ENCODE data around the gene ADCY1.

The ADCY1 gene

GRCh38 chr7:45578022-45578421 is 3.9 kb downstream of the ADCY1 start:
- Histone ChIP-seq H3K9me3 (ENCODE audit: insufficient read depth, low read length) (no peaks in the 10 kb centered on the region), H3K36me3 (ENCODE audit: insufficient read depth, insufficient read length, low read length) (no peaks in the 10 kb centered on the region), H3K9ac (ENCODE audit: insufficient read length, low read depth) (no peak overlapping the region), H3K4me1 (ENCODE audit: insufficient read depth, insufficient read length) (peaks cover 45% of the 10 kb centered on the region), H3K4me3 (ENCODE audit: insufficient read length, low read depth) (no peak overlapping the region), H3K27me3 (ENCODE audit: insufficient read depth, insufficient read length) (peaks cover 39% of the 10 kb centered on the region)
- TF ChIP-seq YY1 (IDR thresholded peaks at IDR 0.05; ENCODE audit: insufficient read depth, insufficient read length) (no peak), SUZ12 (IDR thresholded peaks at IDR 0.05; ENCODE audit: extremely low read depth, insufficient read depth, insufficient read length) (no peak)
- no peak for DNase-seq (ENCODE audit: low read depth, low spot score)

- no peaks in the 10 kb centered on the region for H3K9me3 ChIP-seq (ENCODE audit: insufficient read depth, low read length)
- TF ChIP-seq ZNF274 (IDR thresholded peaks at IDR 0.05; ENCODE audit: low read depth, low read length) = no peak
- TF ChIP-seq SUZ12 (IDR thresholded peaks at IDR 0.05; ENCODE audit: extremely low read depth, insufficient read depth, insufficient read length) = no peak
- TF ChIP-seq YY1 (IDR thresholded peaks at IDR 0.05; ENCODE audit: insufficient read depth, insufficient read length) = no peak
- peaks cover 48% of the 10 kb centered on the region for H3K4me1 ChIP-seq (ENCODE audit: insufficient read depth, insufficient read length)
- H3K4me3 ChIP-seq (ENCODE audit: insufficient read length, low read depth) = no peak overlapping the region
- H3K27me3 ChIP-seq (ENCODE audit: insufficient read depth, insufficient read length) = peaks cover 34% of the 10 kb centered on the region
- H3K36me3 ChIP-seq (ENCODE audit: insufficient read depth, insufficient read length, low read length) = no peaks in the 10 kb centered on the region
- DNase-seq (ENCODE audit: low read depth, low spot score) = no peak
- no peak overlapping the region for H3K9ac ChIP-seq (ENCODE audit: insufficient read length, low read depth)
Observed at GRCh38 chr7:45578467-45578866, 4.3 kb downstream of the ADCY1 start.

- H3K27me3 ChIP-seq (ENCODE audit: insufficient read depth, insufficient read length) = peaks cover 28% of the 10 kb centered on the region
- DNase-seq (ENCODE audit: low read depth, low spot score) = no peak
- TF ChIP-seq SUZ12 (IDR thresholded peaks at IDR 0.05; ENCODE audit: extremely low read depth, insufficient read depth, insufficient read length) = no peak
- no peak for TF ChIP-seq YY1 (IDR thresholded peaks at IDR 0.05; ENCODE audit: insufficient read depth, insufficient read length)
- no peak for TF ChIP-seq ZNF274 (IDR thresholded peaks at IDR 0.05; ENCODE audit: low read depth, low read length)
- H3K9ac ChIP-seq (ENCODE audit: insufficient read length, low read depth) = peak overlapping the region; percentile 66
- H3K9me3 ChIP-seq (ENCODE audit: insufficient read depth, low read length) = no peaks in the 10 kb centered on the region
- H3K4me1 ChIP-seq (ENCODE audit: insufficient read depth, insufficient read length) = peaks cover 48% of the 10 kb centered on the region
- no peaks in the 10 kb centered on the region for H3K36me3 ChIP-seq (ENCODE audit: insufficient read depth, insufficient read length, low read length)
- no peak overlapping the region for H3K4me3 ChIP-seq (ENCODE audit: insufficient read length, low read depth)
Observed at GRCh38 chr7:45579391-45579801, 5.2 kb downstream of the ADCY1 start.

- no peak for DNase-seq (ENCODE audit: low read depth, low spot score)
- TF ChIP-seq SUZ12 (IDR thresholded peaks at IDR 0.05; ENCODE audit: extremely low read depth, insufficient read depth, insufficient read length) (no peak), YY1 (IDR thresholded peaks at IDR 0.05; ENCODE audit: insufficient read depth, insufficient read length) (no peak), ZNF274 (IDR thresholded peaks at IDR 0.05; ENCODE audit: low read depth, low read length) (no peak)
- H3K4me1 ChIP-seq (ENCODE audit: insufficient read depth, insufficient read length) = peaks cover 46% of the 10 kb centered on the region
- no peak overlapping the region for H3K9ac ChIP-seq (ENCODE audit: insufficient read length, low read depth)
- peaks cover 20% of the 10 kb centered on the region for H3K27me3 ChIP-seq (ENCODE audit: insufficient read depth, insufficient read length)
- H3K36me3 ChIP-seq (ENCODE audit: insufficient read depth, insufficient read length, low read length) = no peaks in the 10 kb centered on the region
- H3K9me3 ChIP-seq (ENCODE audit: insufficient read depth, low read length) = no peaks in the 10 kb centered on the region
- H3K4me3 ChIP-seq (ENCODE audit: insufficient read length, low read depth) = no peak overlapping the region
Observed at GRCh38 chr7:45580053-45580872, 6.1 kb downstream of the ADCY1 start.

GRCh38 chr7:45581271-45581780 is 7.2 kb downstream of the ADCY1 start:
- H3K36me3 ChIP-seq (ENCODE audit: insufficient read depth, insufficient read length, low read length) = no peaks in the 10 kb centered on the region
- no peak for DNase-seq (ENCODE audit: low read depth, low spot score)
- no peak overlapping the region for H3K9ac ChIP-seq (ENCODE audit: insufficient read length, low read depth)
- no peak overlapping the region for H3K4me3 ChIP-seq (ENCODE audit: insufficient read length, low read depth)
- H3K9me3 ChIP-seq (ENCODE audit: insufficient read depth, low read length) = no peaks in the 10 kb centered on the region
- TF ChIP-seq SUZ12 (IDR thresholded peaks at IDR 0.05; ENCODE audit: extremely low read depth, insufficient read depth, insufficient read length) (no peak), YY1 (IDR thresholded peaks at IDR 0.05; ENCODE audit: insufficient read depth, insufficient read length) (no peak), ZNF274 (IDR thresholded peaks at IDR 0.05; ENCODE audit: low read depth, low read length) (no peak)
- peaks cover 39% of the 10 kb centered on the region for H3K4me1 ChIP-seq (ENCODE audit: insufficient read depth, insufficient read length)
- peaks cover 9% of the 10 kb centered on the region for H3K27me3 ChIP-seq (ENCODE audit: insufficient read depth, insufficient read length)

GRCh38 chr7:45582136-45582749 is 8.1 kb downstream of the ADCY1 start:
- no peak overlapping the region for H3K4me3 ChIP-seq (ENCODE audit: insufficient read length, low read depth)
- H3K27me3 ChIP-seq (ENCODE audit: insufficient read depth, insufficient read length) = peaks cover 1% of the 10 kb centered on the region
- TF ChIP-seq SUZ12 (IDR thresholded peaks at IDR 0.05; ENCODE audit: extremely low read depth, insufficient read depth, insufficient read length) (no peak), ZNF274 (IDR thresholded peaks at IDR 0.05; ENCODE audit: low read depth, low read length) (no peak), YY1 (IDR thresholded peaks at IDR 0.05; ENCODE audit: insufficient read depth, insufficient read length) (no peak)
- H3K4me1 ChIP-seq (ENCODE audit: insufficient read depth, insufficient read length) = peaks cover 34% of the 10 kb centered on the region
- H3K9me3 ChIP-seq (ENCODE audit: insufficient read depth, low read length) = no peaks in the 10 kb centered on the region
- H3K36me3 ChIP-seq (ENCODE audit: insufficient read depth, insufficient read length, low read length) = no peaks in the 10 kb centered on the region
- H3K9ac ChIP-seq (ENCODE audit: insufficient read length, low read depth) = no peak overlapping the region
- DNase-seq (ENCODE audit: low read depth, low spot score) = no peak

GRCh38 chr7:45582868-45583277 is 8.7 kb downstream of the ADCY1 start:
- H3K4me3 ChIP-seq (ENCODE audit: insufficient read length, low read depth) = no peak overlapping the region
- H3K9me3 ChIP-seq (ENCODE audit: insufficient read depth, low read length) = no peaks in the 10 kb centered on the region
- TF ChIP-seq ZNF274 (IDR thresholded peaks at IDR 0.05; ENCODE audit: low read depth, low read length) (no peak), YY1 (IDR thresholded peaks at IDR 0.05; ENCODE audit: insufficient read depth, insufficient read length) (no peak), SUZ12 (IDR thresholded peaks at IDR 0.05; ENCODE audit: extremely low read depth, insufficient read depth, insufficient read length) (no peak)
- H3K9ac ChIP-seq (ENCODE audit: insufficient read length, low read depth) = peak overlapping the region; percentile 50
- no peaks in the 10 kb centered on the region for H3K36me3 ChIP-seq (ENCODE audit: insufficient read depth, insufficient read length, low read length)
- peaks cover 34% of the 10 kb centered on the region for H3K4me1 ChIP-seq (ENCODE audit: insufficient read depth, insufficient read length)
- no peaks in the 10 kb centered on the region for H3K27me3 ChIP-seq (ENCODE audit: insufficient read depth, insufficient read length)
- DNase-seq (ENCODE audit: low read depth, low spot score) = no peak

Data from NT2/D1 (cell line).